Nephron (organoid): Measurements from ENCODE around the gene CDH13.

Experiments
- H3K27ac Mint-ChIP-seq, 3 experiments: 2 replicates each; pipeline ENCODE4 v1.8.0; 2020; ENCODE audit warnings: mixed read lengths in 3 of 3, mild to moderate bottlenecking in 2 of 3, moderate library complexity in 1 of 3
- H3K27me3 Mint-ChIP-seq: 2 replicates; pipeline ENCODE4 v1.8.0; 2021; ENCODE audit warnings: low read depth, mild to moderate bottlenecking, moderate library complexity, mixed read lengths
- H3K36me3 Mint-ChIP-seq: 2 replicates; pipeline ENCODE4 v1.8.0; 2020; ENCODE audit warnings: low read depth, mixed read lengths
- H3K4me1 Mint-ChIP-seq: 2 replicates; pipeline ENCODE4 v1.8.0; 2020; ENCODE audit warnings: mixed read lengths
- H3K4me3 Mint-ChIP-seq, 3 experiments: 2 replicates each; pipeline ENCODE4 v1.8.0; 2020; ENCODE audit warnings: mild to moderate bottlenecking in 3 of 3, mixed read lengths in 3 of 3, moderate library complexity in 2 of 3
- H3K9me3 Mint-ChIP-seq: 2 replicates; pipeline ENCODE4 v1.8.0; 2020; ENCODE audit warnings: mixed read lengths
- CTCF ChIP-seq, 3 experiments: fragments of 200-600 bp; sonication (generic); IDR thresholded peaks; one replicate each; pipeline ENCODE4 v1.5.0; 2021; ENCODE audit warnings: antibody characterized with exemption in 3 of 3; ENCODE audit not compliant: unreplicated experiment in 3 of 3

CDH13 gene

GRCh38 chr16:83390759-83391158, 764.0 kb downstream of the CDH13 start:
- H3K27ac Mint-ChIP-seq = no peak overlapping the region
- no peak for TF ChIP-seq CTCF (IDR thresholded peaks at IDR 0.05; ENCODE audit: unreplicated experiment in 3 of 3)
- H3K4me3 Mint-ChIP-seq = no peak overlapping the region
- no peaks in the 10 kb centered on the region for H3K4me1 Mint-ChIP-seq
- no peaks in the 10 kb centered on the region for H3K27me3 Mint-ChIP-seq
- H3K9me3 Mint-ChIP-seq = peaks cover 11% of the 10 kb centered on the region
- H3K36me3 Mint-ChIP-seq = no peaks in the 10 kb centered on the region

- H3K27ac Mint-ChIP-seq = no peak overlapping the region
- no peaks in the 10 kb centered on the region for H3K27me3 Mint-ChIP-seq
Observed at GRCh38 chr16:83392743-83393142, 766.0 kb downstream of the CDH13 start.

GRCh38 chr16:83393196-83393981, 766.6 kb downstream of the CDH13 start:
- H3K27me3 Mint-ChIP-seq = no peaks in the 10 kb centered on the region
- no peak overlapping the region for H3K4me3 Mint-ChIP-seq
- no peaks in the 10 kb centered on the region for H3K36me3 Mint-ChIP-seq
- peaks cover 14% of the 10 kb centered on the region for H3K9me3 Mint-ChIP-seq
- H3K4me1 Mint-ChIP-seq = no peaks in the 10 kb centered on the region
- no peak for TF ChIP-seq CTCF (IDR thresholded peaks at IDR 0.05; ENCODE audit: unreplicated experiment in 3 of 3)
- H3K27ac Mint-ChIP-seq = no peak overlapping the region

More at GRCh38 chr16:83392743-83393142, 766.0 kb downstream of the CDH13 start:
- Mint-ChIP-seq H3K4me1 (no peaks in the 10 kb centered on the region), H3K36me3 (no peaks in the 10 kb centered on the region), H3K9me3 (peaks cover 14% of the 10 kb centered on the region), H3K4me3 (no peak overlapping the region)
- TF ChIP-seq CTCF (IDR thresholded peaks at IDR 0.05; ENCODE audit: unreplicated experiment in 3 of 3) = no peak

GRCh38 chr16:83397601-83398291, 771.0 kb downstream of the CDH13 start:
- TF ChIP-seq CTCF (IDR thresholded peaks at IDR 0.05; ENCODE audit: unreplicated experiment in 3 of 3) = no peak

GRCh38 chr16:83400234-83400633, 773.5 kb downstream of the CDH13 start:
- Mint-ChIP-seq H3K9me3 (peaks cover 5% of the 10 kb centered on the region), H3K36me3 (no peaks in the 10 kb centered on the region), H3K27me3 (no peaks in the 10 kb centered on the region), H3K4me3 (no peak overlapping the region), H3K4me1 (peaks cover 11% of the 10 kb centered on the region), H3K27ac (no peak overlapping the region)
- TF ChIP-seq CTCF (IDR thresholded peaks at IDR 0.05; ENCODE audit: unreplicated experiment in 3 of 3) = no peak

More at GRCh38 chr16:83397601-83398291, 771.0 kb downstream of the CDH13 start:
- H3K9me3 Mint-ChIP-seq = peaks cover 14% of the 10 kb centered on the region
- H3K36me3 Mint-ChIP-seq = no peaks in the 10 kb centered on the region
- peaks cover 7% of the 10 kb centered on the region for H3K4me1 Mint-ChIP-seq
- H3K4me3 Mint-ChIP-seq = no peak overlapping the region
- H3K27me3 Mint-ChIP-seq = no peaks in the 10 kb centered on the region
- H3K27ac Mint-ChIP-seq = no peak overlapping the region
